Measurements from ENCODE around the gene CPLX1.

Gene CPLX1

GRCh38 chr4:749698-750666, 75.9 kb downstream of the CPLX1 start:
- Mint-ChIP-seq H3K4me3 (no peak overlapping the region), H3K4me1 (peaks cover 24% of the 10 kb centered on the region), H3K27me3 (ENCODE audit: low read depth, poor library complexity) (no peaks in the 10 kb centered on the region), H3K27ac (peak overlapping the region; percentile 81), H3K36me3 (ENCODE audit: low read depth) (peaks cover 65% of the 10 kb centered on the region), H3K9me3 (peaks cover 26% of the 10 kb centered on the region)
- TF ChIP-seq, protein P1, sequence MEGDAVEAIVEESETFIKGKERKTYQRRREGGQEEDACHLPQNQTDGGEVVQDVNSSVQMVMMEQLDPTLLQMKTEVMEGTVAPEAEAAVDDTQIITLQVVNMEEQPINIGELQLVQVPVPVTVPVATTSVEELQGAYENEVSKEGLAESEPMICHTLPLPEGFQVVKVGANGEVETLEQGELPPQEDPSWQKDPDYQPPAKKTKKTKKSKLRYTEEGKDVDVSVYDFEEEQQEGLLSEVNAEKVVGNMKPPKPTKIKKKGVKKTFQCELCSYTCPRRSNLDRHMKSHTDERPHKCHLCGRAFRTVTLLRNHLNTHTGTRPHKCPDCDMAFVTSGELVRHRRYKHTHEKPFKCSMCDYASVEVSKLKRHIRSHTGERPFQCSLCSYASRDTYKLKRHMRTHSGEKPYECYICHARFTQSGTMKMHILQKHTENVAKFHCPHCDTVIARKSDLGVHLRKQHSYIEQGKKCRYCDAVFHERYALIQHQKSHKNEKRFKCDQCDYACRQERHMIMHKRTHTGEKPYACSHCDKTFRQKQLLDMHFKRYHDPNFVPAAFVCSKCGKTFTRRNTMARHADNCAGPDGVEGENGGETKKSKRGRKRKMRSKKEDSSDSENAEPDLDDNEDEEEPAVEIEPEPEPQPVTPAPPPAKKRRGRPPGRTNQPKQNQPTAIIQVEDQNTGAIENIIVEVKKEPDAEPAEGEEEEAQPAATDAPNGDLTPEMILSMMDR (IDR thresholded peaks at IDR 0.05): no peak
- DNase-seq: no peak

DNA sequence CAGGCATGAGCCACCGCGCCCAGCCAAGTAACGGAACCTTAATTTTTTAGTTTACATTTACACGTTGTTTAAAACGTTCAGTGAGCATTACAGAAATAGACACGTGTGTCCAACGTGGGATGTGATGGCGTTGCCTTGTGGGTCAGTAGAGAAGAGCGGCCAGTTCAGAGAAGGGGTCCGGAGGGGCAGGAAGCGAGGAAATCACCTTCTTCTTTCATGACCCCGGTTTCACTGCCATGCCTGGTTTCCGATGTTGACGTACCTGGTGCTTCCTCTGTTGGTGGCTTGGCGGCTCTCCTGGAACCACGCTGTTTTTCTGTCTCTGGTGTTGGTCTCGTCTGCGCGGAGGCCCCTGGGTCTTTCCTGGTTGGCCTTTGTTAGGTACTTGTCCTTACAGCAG, 77.5 kb downstream of the CPLX1 start:
- DNase-seq: no peak
- TF ChIP-seq, protein P1 (IDR thresholded peaks at IDR 0.05): no peak
- Mint-ChIP-seq H3K27ac (no peak overlapping the region), H3K27me3 (ENCODE audit: low read depth, poor library complexity) (no peaks in the 10 kb centered on the region), H3K9me3 (peaks cover 36% of the 10 kb centered on the region), H3K4me1 (peaks cover 30% of the 10 kb centered on the region), H3K4me3 (no peak overlapping the region), H3K36me3 (ENCODE audit: low read depth) (peaks cover 65% of the 10 kb centered on the region)

DNA sequence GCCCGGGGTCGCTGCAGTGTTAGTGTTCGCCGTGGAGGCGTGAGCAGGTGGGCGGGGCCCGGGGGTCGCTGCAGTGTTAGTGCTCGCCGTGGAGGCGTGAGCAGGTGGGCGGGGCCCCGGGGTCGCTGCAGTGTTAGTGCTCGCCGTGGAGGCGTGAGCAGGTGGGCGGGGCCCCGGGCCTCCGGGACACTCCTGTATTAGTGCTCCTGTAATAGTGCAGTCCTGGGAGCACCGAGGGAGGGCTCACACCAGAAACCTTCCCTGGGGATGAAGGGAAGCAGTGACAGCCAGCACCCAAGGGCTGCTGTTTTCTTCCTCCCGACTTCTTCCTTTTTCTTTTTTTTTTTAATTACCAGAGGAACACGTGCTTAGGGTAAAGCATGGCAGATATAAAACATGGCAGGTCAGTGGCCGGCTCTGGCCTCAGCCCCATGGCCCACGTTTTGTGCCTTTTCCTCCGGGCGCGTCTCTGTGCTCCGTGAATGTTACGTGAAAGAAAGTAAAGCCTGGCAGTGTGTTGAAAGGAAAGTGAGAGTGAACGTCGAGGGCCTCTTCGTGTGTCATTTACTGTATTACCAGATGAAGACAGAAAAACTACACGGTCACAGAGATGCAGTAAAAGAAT, 78.3 kb downstream of the CPLX1 start:
- Mint-ChIP-seq H3K36me3 (ENCODE audit: low read depth) (peaks cover 67% of the 10 kb centered on the region), H3K27me3 (ENCODE audit: low read depth, poor library complexity) (no peaks in the 10 kb centered on the region), H3K4me3 (no peak overlapping the region), H3K9me3 (peaks cover 36% of the 10 kb centered on the region), H3K27ac (peak overlapping the region; percentile 9), H3K4me1 (peaks cover 35% of the 10 kb centered on the region)
- TF ChIP-seq, protein P1 (IDR thresholded peaks at IDR 0.05): no peak
- DNase-seq: no peak

- H3K4me1 Mint-ChIP-seq: peaks cover 21% of the 10 kb centered on the region
- TF ChIP-seq, protein P1 (IDR thresholded peaks at IDR 0.05): no peak
- peaks cover 56% of the 10 kb centered on the region for H3K36me3 Mint-ChIP-seq (ENCODE audit: low read depth)
- peaks cover 7% of the 10 kb centered on the region for H3K27me3 Mint-ChIP-seq (ENCODE audit: low read depth, poor library complexity)
- H3K9me3 Mint-ChIP-seq: peaks cover 23% of the 10 kb centered on the region
- H3K27ac Mint-ChIP-seq: peak overlapping the region; percentile 73
- no peak for DNase-seq
- no peak overlapping the region for H3K4me3 Mint-ChIP-seq
Observed at GRCh38 chr4:744212-744841, 81.6 kb downstream of the CPLX1 start.

- peak overlapping the region; percentile 61 for H3K27ac Mint-ChIP-seq
Observed at GRCh38 chr4:743463-744211, 82.3 kb downstream of the CPLX1 start.

More at GRCh38 chr4:743463-744211, 82.3 kb downstream of the CPLX1 start:
- Mint-ChIP-seq H3K4me3 (no peak overlapping the region), H3K4me1 (peaks cover 21% of the 10 kb centered on the region), H3K36me3 (ENCODE audit: low read depth) (peaks cover 56% of the 10 kb centered on the region), H3K9me3 (peaks cover 19% of the 10 kb centered on the region), H3K27me3 (ENCODE audit: low read depth, poor library complexity) (peaks cover 7% of the 10 kb centered on the region)
- DNase-seq: no peak
- TF ChIP-seq, protein P1 (IDR thresholded peaks at IDR 0.05): no peak
